ENCODE results near the gene ARHGEF17. TPM values are rescaled to one million over a fixed set of nuclear protein-coding genes. Genes with fewer than 3 reads are reported as not detected.

ARHGEF17 gene
- total RNA-seq, 2 experiments from 2014 or later: 0.19 TPM; not detected in 1

DNA sequence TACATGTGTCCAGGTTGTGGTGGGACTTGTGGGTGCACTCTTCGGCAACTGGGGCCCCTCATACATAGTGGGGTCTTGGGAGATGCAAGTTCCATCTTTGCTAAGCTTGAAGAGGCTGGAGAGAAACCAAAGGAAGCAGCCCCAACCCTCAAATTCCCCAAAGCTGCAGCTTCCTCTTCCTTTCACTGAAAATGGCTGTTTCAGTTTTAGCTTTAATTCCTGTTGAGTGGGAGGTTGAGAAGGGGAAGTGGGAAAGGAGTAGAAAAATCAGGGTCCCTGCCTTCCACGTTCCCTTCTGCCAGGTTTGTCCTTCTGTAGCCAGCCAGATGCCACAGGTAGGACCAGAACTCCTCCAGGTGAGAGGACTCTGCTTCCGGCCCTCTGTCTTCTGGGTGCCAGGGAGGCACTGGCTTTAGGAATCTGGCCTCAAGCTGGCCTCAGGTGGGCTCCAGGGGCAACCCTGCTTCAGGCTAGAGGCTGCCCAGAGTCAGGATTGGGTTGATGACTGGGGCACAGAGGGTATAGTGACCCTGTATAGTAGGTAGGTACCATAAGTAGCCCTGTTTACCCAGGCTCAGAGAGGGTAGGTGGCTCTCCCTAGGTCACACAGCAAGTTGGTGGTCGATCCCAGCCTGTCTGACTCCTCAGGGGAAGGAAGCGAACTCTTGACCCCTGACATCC lies 19.7 kb upstream of the ARHGEF17 start:
- H3K4me1 Mint-ChIP-seq (ENCODE audit: low read depth): peaks cover 12% of the 10 kb centered on the region
- H3K9me3 Mint-ChIP-seq: no peaks in the 10 kb centered on the region
- no peaks in the 10 kb centered on the region for H3K27me3 Mint-ChIP-seq (ENCODE audit: low read depth)

GRCh38 chr11:73288873-73289707 lies 19.0 kb upstream of the ARHGEF17 start:
- CTCF ChIA-PET: interaction anchor here (0.6 to 11.5 kb wide), 18 partner anchors 9 to 551 kb away, joined by 3 to 83 read pairs (median 4); partner anchors contain the start of gene ARHGEF17
- Mint-ChIP-seq H3K36me3 (ENCODE audit: low read depth) (no peaks in the 10 kb centered on the region), H3K27ac (no peak overlapping the region), H3K4me3 (no peak overlapping the region), H3K27me3 (ENCODE audit: low read depth) (no peaks in the 10 kb centered on the region), H3K9me3 (no peaks in the 10 kb centered on the region), H3K4me1 (ENCODE audit: low read depth) (peaks cover 12% of the 10 kb centered on the region)
- peak; percentile 76 for DNase-seq
- intact Hi-C loops (cut with micrococcal nuclease): loop anchor here (1.0 to 10.0 kb wide), 2 partner anchors 74 to 104 kb away; partner anchors contain the start of gene P2RY2

More for the DNA sequence above, 19.7 kb upstream of the ARHGEF17 start:
- intact Hi-C loops (cut with micrococcal nuclease): loop anchor here (10.0 kb wide), 1 partner anchor 74 kb away; the partner anchor contains the start of gene P2RY2
- CTCF ChIA-PET: interaction anchor here (0.6 to 11.5 kb wide), 8 partner anchors 10 to 147 kb away, joined by 3 to 83 read pairs (median 5); no protein-coding TSS in a partner anchor
- no peak for DNase-seq
- H3K27ac Mint-ChIP-seq: no peak overlapping the region
- no peak overlapping the region for H3K4me3 Mint-ChIP-seq
- H3K36me3 Mint-ChIP-seq (ENCODE audit: low read depth): no peaks in the 10 kb centered on the region

GRCh38 chr11:73290536-73290935 lies 17.5 kb upstream of the ARHGEF17 start:
- Mint-ChIP-seq H3K27me3 (ENCODE audit: low read depth) (no peaks in the 10 kb centered on the region), H3K4me3 (no peak overlapping the region), H3K9me3 (no peaks in the 10 kb centered on the region), H3K27ac (no peak overlapping the region), H3K4me1 (ENCODE audit: low read depth) (peaks cover 15% of the 10 kb centered on the region), H3K36me3 (ENCODE audit: low read depth) (no peaks in the 10 kb centered on the region)
- no peak for DNase-seq
- CTCF ChIA-PET: interaction anchor here (0.8 to 11.5 kb wide), 5 partner anchors 7 to 123 kb away, joined by 3 to 83 read pairs (median 8); partner anchors contain the start of gene ARHGEF17
- intact Hi-C loops (cut with micrococcal nuclease): no loop called here

DNA sequence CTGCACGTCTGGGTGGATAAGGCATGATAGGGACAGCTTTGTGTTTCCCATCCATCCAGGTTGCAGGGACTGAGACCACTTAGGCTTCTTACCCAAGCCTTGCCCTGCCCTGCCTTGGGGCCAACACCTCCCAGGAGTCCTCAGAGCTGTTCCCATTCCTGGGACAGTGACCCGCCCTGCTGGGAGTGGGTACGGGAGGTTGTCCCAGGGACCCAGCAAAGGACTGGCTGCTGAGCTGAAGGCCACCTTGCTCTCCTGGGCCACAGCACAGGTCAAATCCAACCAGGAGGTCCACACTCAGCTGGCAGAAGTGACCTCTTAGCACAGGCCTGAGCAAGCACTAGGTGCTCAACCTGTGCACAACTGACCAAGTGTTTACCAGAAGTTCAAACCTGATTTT lies 16.9 kb upstream of the ARHGEF17 start:
- peaks cover 15% of the 10 kb centered on the region for H3K4me1 Mint-ChIP-seq (ENCODE audit: low read depth)
- CTCF ChIA-PET: interaction anchor here (0.8 to 11.5 kb wide), 6 partner anchors 8 to 123 kb away, joined by 3 to 83 read pairs (median 6); no protein-coding TSS in a partner anchor
- H3K36me3 Mint-ChIP-seq (ENCODE audit: low read depth): no peaks in the 10 kb centered on the region
- no peak overlapping the region for H3K27ac Mint-ChIP-seq
- DNase-seq: no peak
- H3K9me3 Mint-ChIP-seq: no peaks in the 10 kb centered on the region
- no peaks in the 10 kb centered on the region for H3K27me3 Mint-ChIP-seq (ENCODE audit: low read depth)
- no peak overlapping the region for H3K4me3 Mint-ChIP-seq
- intact Hi-C loops (cut with micrococcal nuclease): no loop called here

GRCh38 chr11:73291781-73292524 lies 16.1 kb upstream of the ARHGEF17 start:
- no peaks in the 10 kb centered on the region for H3K9me3 Mint-ChIP-seq
- DNase-seq: no peak
- no peaks in the 10 kb centered on the region for H3K36me3 Mint-ChIP-seq (ENCODE audit: low read depth)
- no peak overlapping the region for H3K27ac Mint-ChIP-seq
- intact Hi-C loops (cut with micrococcal nuclease): no loop called here
- no peak overlapping the region for H3K4me3 Mint-ChIP-seq
- H3K4me1 Mint-ChIP-seq (ENCODE audit: low read depth): peaks cover 15% of the 10 kb centered on the region
- CTCF ChIA-PET: interaction anchor here (1.3 to 11.5 kb wide), 6 partner anchors 9 to 107 kb away, joined by 3 to 83 read pairs (median 7); no protein-coding TSS in a partner anchor
- no peaks in the 10 kb centered on the region for H3K27me3 Mint-ChIP-seq (ENCODE audit: low read depth)

DNA sequence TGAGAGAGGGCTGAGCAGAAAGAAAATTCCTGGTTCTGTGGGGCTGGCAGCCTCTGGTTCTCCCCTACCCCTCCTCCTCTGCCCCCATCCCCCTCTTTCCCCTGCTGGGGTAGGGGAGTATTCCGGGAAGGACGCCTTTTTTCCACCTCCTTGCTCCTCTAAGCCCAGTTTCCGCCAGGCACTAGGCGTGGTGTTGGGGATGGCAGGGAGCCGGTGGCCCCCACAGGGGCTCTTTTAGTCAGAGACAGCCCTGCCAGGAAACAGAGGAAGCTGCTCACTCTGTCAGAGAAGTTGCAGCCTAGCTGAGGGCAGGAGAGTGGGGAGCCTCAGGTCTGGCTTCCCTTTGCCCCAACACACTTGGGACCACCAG lies 15.6 kb upstream of the ARHGEF17 start:
- no peak overlapping the region for H3K4me3 Mint-ChIP-seq
- intact Hi-C loops (cut with micrococcal nuclease): no loop called here
- no peak overlapping the region for H3K27ac Mint-ChIP-seq
- H3K9me3 Mint-ChIP-seq: no peaks in the 10 kb centered on the region
- no peaks in the 10 kb centered on the region for H3K27me3 Mint-ChIP-seq (ENCODE audit: low read depth)
- peaks cover 15% of the 10 kb centered on the region for H3K4me1 Mint-ChIP-seq (ENCODE audit: low read depth)
- H3K36me3 Mint-ChIP-seq (ENCODE audit: low read depth): no peaks in the 10 kb centered on the region
- CTCF ChIA-PET: interaction anchor here (0.7 to 11.5 kb wide), 4 partner anchors 9 to 44 kb away, joined by 3 to 83 read pairs (median 13); no protein-coding TSS in a partner anchor
- no peak for DNase-seq

DNA sequence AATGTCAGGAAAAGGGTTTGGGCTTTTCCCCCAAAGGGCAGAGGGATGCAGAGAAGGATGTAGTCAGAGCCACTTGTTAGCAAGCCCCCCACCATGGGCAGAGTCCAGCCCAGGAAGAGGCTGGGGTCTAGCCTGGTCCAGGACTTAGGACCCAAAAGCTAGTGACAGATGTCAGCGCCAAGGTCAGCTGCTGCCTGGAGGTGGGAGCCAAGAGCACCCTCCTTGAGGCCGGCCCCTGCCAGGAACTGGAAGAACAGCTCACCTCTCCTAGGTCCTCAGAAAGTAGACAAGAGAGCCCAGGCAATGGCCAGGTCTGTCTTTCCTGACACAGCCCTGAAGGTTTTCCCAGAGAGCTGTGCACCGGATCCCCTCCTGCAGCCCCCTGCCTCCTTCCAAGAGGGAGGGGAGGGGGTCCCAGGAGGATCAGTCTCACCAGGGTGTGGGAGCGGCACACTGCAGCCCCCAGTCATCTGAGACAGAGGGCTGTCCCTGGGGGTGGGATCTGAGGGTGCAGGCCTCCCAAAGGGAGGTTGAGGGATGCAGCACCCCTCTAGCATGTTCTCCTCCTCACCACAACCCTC lies 14.6 kb upstream of the ARHGEF17 start:
- Mint-ChIP-seq H3K9me3 (no peaks in the 10 kb centered on the region), H3K4me3 (no peak overlapping the region), H3K27ac (no peak overlapping the region), H3K4me1 (ENCODE audit: low read depth) (peaks cover 11% of the 10 kb centered on the region), H3K36me3 (ENCODE audit: low read depth) (no peaks in the 10 kb centered on the region), H3K27me3 (ENCODE audit: low read depth) (peaks cover 4% of the 10 kb centered on the region)
- DNase-seq: no peak
- intact Hi-C loops (cut with micrococcal nuclease): no loop called here
- CTCF ChIA-PET: interaction anchor here (1.1 to 11.5 kb wide), 4 partner anchors 13 to 370 kb away, joined by 4 to 83 read pairs (median 14); no protein-coding TSS in a partner anchor

- Mint-ChIP-seq H3K4me3 (no peak overlapping the region), H3K9me3 (no peaks in the 10 kb centered on the region), H3K27me3 (ENCODE audit: low read depth) (peaks cover 4% of the 10 kb centered on the region), H3K4me1 (ENCODE audit: low read depth) (peaks cover 3% of the 10 kb centered on the region), H3K36me3 (ENCODE audit: low read depth) (no peaks in the 10 kb centered on the region), H3K27ac (no peak overlapping the region)
- no peak for DNase-seq
- intact Hi-C loops (cut with micrococcal nuclease): loop anchor here (1.0 kb wide), 1 partner anchor 41 kb away; no protein-coding TSS in a partner anchor
- CTCF ChIA-PET: interaction anchor here (0.6 to 11.5 kb wide), 18 partner anchors 8 to 419 kb away, joined by 3 to 83 read pairs (median 4); no protein-coding TSS in a partner anchor
Observed at GRCh38 chr11:73294604-73295003, 13.5 kb upstream of the ARHGEF17 start.

- peaks cover 4% of the 10 kb centered on the region for H3K27me3 Mint-ChIP-seq (ENCODE audit: low read depth)
- CTCF ChIA-PET: interaction anchor here (0.6 to 11.5 kb wide), 16 partner anchors 9 to 420 kb away, joined by 3 to 83 read pairs (median 4); no protein-coding TSS in a partner anchor
- H3K9me3 Mint-ChIP-seq: no peaks in the 10 kb centered on the region
Observed at GRCh38 chr11:73295241-73295995, 12.7 kb upstream of the ARHGEF17 start.

GRCh38 chr11:73295996-73296318 lies 12.1 kb upstream of the ARHGEF17 start:
- CTCF ChIA-PET: interaction anchor here (4.0 to 11.5 kb wide), 2 partner anchors 10 to 40 kb away, joined by 22 to 83 read pairs; no protein-coding TSS in a partner anchor

More at GRCh38 chr11:73295241-73295995, 12.7 kb upstream of the ARHGEF17 start:
- H3K4me1 Mint-ChIP-seq (ENCODE audit: low read depth): peaks cover 3% of the 10 kb centered on the region
- H3K4me3 Mint-ChIP-seq: no peak overlapping the region
- H3K36me3 Mint-ChIP-seq (ENCODE audit: low read depth): no peaks in the 10 kb centered on the region
- H3K27ac Mint-ChIP-seq: no peak overlapping the region
- intact Hi-C loops (cut with micrococcal nuclease): loop anchor here (1.0 kb wide), 1 partner anchor 40 kb away; no protein-coding TSS in a partner anchor
- peak; percentile 90 for DNase-seq

More at GRCh38 chr11:73295996-73296318, 12.1 kb upstream of the ARHGEF17 start:
- no peak for DNase-seq
- intact Hi-C loops (cut with micrococcal nuclease): loop anchor here (1.0 kb wide), 1 partner anchor 39 kb away; no protein-coding TSS in a partner anchor
- peaks cover 3% of the 10 kb centered on the region for H3K4me1 Mint-ChIP-seq (ENCODE audit: low read depth)
- H3K27ac Mint-ChIP-seq: no peak overlapping the region
- peaks cover 4% of the 10 kb centered on the region for H3K27me3 Mint-ChIP-seq (ENCODE audit: low read depth)
- no peak overlapping the region for H3K4me3 Mint-ChIP-seq
- H3K9me3 Mint-ChIP-seq: no peaks in the 10 kb centered on the region
- no peaks in the 10 kb centered on the region for H3K36me3 Mint-ChIP-seq (ENCODE audit: low read depth)
